ENCODE results near the gene DRG1.
"Not testable (repeated sequence)": the region's sequence is repeated elsewhere in the genome, so short reads cannot be mapped to it uniquely, and the experiment has no call there.

Gene DRG1

DNA sequence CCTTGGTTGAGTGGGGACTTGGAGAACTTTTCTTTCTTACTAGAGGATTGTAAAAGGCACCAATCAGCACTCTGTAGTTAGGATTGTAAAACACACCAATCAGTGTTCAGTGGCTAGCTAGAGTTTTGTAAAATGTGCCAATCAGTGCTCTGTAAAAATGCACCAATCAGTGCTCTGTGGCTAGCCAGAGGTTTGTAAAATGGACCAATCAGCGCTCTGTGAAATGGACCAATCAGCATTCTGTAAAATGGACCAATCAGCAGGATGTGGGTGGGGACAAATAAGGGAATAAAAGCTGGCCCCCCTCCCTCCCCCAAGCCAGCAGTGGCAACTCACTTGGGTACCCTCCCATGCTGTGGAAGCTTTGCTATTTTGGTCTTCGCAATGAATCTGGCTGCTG lies 5.5 kb upstream of the DRG1 start:
- in situ Hi-C loops (cut with HindIII; ENCODE audit: low pct_ligation_motif_present, low sequenced_read_pairs), result no loop called here
- no peaks in the 10 kb centered on the region for H3K36me3 ChIP-seq (replicated peaks)
- no peak for TF ChIP-seq CTCF (IDR thresholded peaks at IDR 0.05; ENCODE audit: low read depth, low read length, missing control alignments)

GRCh38 chr22:31394326-31394725 lies 5.1 kb upstream of the DRG1 start:
- Histone ChIP-seq H3K27me3 (replicated peaks) (no peaks in the 10 kb centered on the region), H3K4me3 (ENCODE audit: low read depth, low read length) (no peak overlapping the region), H3K27ac (no peak overlapping the region), H3K36me3 (replicated peaks) (no peaks in the 10 kb centered on the region)
- in situ Hi-C loops (cut with HindIII; ENCODE audit: low pct_ligation_motif_present, low sequenced_read_pairs), result no loop called here
- no peak for TF ChIP-seq CTCF (IDR thresholded peaks at IDR 0.05; ENCODE audit: low read depth, low read length, missing control alignments)
- DNase-seq, result peak; percentile 38

More for the DNA sequence above, 5.5 kb upstream of the DRG1 start:
- Histone ChIP-seq H3K27ac (no peak overlapping the region), H3K4me3 (ENCODE audit: low read depth, low read length) (no peak overlapping the region), H3K27me3 (replicated peaks) (no peaks in the 10 kb centered on the region)
- DNase-seq, result peak; percentile 9

DNA sequence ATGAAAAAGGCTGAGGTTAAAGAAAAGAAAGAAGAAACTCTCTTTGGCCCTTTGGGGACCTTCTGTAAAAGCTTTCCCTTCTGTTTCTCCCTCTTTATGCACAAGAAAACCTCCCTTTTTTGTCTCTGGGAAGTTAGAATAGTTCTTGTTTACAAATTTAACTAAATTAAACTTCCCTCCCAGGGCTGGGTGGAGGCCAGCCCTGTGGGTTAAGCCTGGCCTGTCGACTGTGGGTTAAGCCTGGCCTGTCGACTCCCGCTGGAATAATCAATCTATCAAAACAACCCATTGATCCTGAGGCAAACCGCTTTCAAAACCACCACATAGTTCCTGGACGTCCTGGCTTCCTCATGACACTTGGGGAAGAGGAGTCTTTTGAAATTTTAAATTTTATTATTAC lies 1.2 kb upstream of the DRG1 start:
- no peak for DNase-seq
- in situ Hi-C loops (cut with HindIII; ENCODE audit: low pct_ligation_motif_present, low sequenced_read_pairs), result no loop called here
- no peak overlapping the region for H3K4me3 ChIP-seq (ENCODE audit: low read depth, low read length)
- no peak for TF ChIP-seq CTCF (IDR thresholded peaks at IDR 0.05; ENCODE audit: low read depth, low read length, missing control alignments)
- peaks cover 13% of the 10 kb centered on the region for H3K36me3 ChIP-seq (replicated peaks)
- H3K27ac ChIP-seq, result no peak overlapping the region
- no peaks in the 10 kb centered on the region for H3K27me3 ChIP-seq (replicated peaks)

DNA sequence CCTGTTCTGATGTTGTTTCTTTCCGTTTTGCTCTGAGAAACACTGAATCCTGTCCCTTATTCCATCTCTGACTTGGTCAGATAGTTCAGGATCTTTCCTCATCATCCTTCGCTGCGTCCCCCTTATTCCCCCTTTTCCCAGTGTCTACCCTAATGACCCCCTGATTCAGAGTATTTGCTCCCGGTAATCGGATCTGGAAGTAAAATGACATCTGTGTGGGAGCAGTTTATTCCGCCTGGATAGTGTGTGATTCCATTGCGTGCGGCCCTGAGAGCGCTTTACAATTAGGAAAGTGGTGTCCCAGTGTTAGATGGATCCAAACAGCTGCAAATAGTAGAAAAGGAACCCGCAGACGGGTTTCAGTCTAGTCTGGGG lies 606 bp downstream of the DRG1 start:
- Histone ChIP-seq H3K36me3 (replicated peaks) (peaks cover 18% of the 10 kb centered on the region), H3K27ac (peak overlapping the region; percentile 72), H3K27me3 (replicated peaks) (no peaks in the 10 kb centered on the region), H3K4me3 (ENCODE audit: low read depth, low read length) (peak overlapping the region; percentile 99)
- in situ Hi-C loops (cut with HindIII; ENCODE audit: low pct_ligation_motif_present, low sequenced_read_pairs), result no loop called here
- TF ChIP-seq CTCF (IDR thresholded peaks at IDR 0.05; ENCODE audit: low read depth, low read length, missing control alignments), result no peak
- peak; percentile 14 for DNase-seq

DNA sequence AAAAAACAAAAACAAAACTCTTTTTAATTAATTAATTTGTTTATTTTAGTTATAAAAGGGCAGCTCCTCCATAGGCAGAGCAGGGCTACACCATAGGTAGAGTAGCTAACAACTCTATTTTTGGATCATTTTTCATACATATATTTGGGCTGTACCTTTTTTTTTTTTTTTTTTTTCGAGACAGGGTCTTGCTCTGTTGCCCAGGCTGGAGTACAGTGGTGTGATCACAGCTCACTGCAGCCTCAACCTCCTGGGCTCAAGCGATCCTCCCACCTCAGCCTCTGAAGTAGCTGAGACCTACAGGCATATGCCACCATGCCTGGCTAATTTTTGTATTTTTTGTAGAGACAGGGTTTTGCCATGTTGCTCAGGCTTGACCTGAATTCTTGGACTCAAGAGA lies 2.9 kb downstream of the DRG1 start:
- DNase-seq; H3K27me3 ChIP-seq (replicated peaks); H3K27ac ChIP-seq; H3K4me3 ChIP-seq (ENCODE audit: low read depth, low read length); in situ Hi-C loops (cut with HindIII; ENCODE audit: low pct_ligation_motif_present, low sequenced_read_pairs): not testable (repeated sequence)
- H3K36me3 ChIP-seq (replicated peaks), result peaks cover 30% of the 10 kb centered on the region

DNA sequence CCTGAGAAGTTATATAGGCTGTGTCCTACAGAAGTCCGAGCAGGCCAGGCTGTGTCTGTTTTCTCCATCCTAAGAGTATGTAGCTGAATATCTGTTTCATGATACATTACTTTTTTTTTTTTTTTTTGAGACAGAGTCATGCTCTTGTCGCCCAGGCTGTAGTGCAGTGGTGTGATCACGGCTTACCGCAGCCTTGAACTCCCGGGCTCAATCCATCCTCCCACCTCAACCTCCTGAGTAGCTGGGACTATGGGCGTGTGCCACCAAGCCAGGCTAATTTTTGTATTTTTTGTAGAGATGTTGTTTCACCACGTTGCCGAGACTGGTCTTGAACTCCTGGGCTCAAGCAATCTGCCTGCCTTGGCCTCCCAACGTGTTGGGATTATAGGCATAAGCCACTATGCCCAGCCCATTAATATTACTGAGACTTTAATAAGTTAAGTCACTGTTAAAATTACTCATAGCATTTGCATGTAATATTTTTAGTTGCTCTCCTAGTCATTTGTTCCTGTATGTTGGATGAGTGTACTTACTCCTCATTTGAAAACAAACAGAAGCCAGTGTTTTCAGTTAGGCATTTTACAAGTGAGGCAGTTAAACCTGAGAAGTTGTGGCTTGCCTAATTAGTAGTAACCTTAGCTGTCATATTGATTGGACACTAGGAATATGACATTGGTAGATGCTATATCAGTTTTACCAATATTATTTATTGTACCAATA lies 26.1 kb downstream of the DRG1 start:
- no peak overlapping the region for H3K4me3 ChIP-seq (ENCODE audit: low read depth, low read length)
- no peaks in the 10 kb centered on the region for H3K27me3 ChIP-seq (replicated peaks)
- TF ChIP-seq CTCF (IDR thresholded peaks at IDR 0.05; ENCODE audit: low read depth, low read length, missing control alignments), result no peak
- no peak overlapping the region for H3K27ac ChIP-seq
- H3K36me3 ChIP-seq (replicated peaks), result peaks cover 75% of the 10 kb centered on the region
- in situ Hi-C loops (cut with HindIII; ENCODE audit: low pct_ligation_motif_present, low sequenced_read_pairs), result no loop called here
- DNase-seq, result no peak

Measured in brain microvascular endothelial cell (primary cell).